Measurements from ENCODE around the gene CA11. TPM values are rescaled to one million over a fixed set of nuclear protein-coding genes. Genes with fewer than 3 reads are reported as not detected.
"Not testable (repeated sequence)": the region's sequence is repeated elsewhere in the genome, so short reads cannot be mapped to it uniquely, and the experiment has no call there.

The CA11 gene
- total RNA-seq, 1 donor from 2014 or later: 2.3 TPM

DNA sequence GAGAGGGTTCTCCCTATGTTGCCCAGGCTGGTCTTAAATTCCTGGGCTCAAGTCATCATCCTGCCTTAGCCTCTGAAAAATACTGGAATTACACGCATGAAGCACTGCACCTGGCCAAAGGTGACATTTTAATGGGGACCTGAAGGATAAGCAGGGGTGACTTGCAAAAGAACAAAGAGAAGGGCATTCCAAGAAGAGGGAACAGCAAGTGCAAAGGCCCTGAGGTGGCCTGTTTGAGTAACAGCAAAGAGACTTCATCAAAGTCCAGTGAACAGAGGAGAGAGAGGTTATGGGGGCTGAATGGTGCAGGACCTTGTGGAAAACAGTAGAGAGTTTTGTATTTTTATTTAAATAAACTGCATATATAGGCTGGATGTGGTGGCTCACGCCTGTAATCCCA, 4.1 kb downstream of the CA11 start:
- no peak for DNase-seq

DNA sequence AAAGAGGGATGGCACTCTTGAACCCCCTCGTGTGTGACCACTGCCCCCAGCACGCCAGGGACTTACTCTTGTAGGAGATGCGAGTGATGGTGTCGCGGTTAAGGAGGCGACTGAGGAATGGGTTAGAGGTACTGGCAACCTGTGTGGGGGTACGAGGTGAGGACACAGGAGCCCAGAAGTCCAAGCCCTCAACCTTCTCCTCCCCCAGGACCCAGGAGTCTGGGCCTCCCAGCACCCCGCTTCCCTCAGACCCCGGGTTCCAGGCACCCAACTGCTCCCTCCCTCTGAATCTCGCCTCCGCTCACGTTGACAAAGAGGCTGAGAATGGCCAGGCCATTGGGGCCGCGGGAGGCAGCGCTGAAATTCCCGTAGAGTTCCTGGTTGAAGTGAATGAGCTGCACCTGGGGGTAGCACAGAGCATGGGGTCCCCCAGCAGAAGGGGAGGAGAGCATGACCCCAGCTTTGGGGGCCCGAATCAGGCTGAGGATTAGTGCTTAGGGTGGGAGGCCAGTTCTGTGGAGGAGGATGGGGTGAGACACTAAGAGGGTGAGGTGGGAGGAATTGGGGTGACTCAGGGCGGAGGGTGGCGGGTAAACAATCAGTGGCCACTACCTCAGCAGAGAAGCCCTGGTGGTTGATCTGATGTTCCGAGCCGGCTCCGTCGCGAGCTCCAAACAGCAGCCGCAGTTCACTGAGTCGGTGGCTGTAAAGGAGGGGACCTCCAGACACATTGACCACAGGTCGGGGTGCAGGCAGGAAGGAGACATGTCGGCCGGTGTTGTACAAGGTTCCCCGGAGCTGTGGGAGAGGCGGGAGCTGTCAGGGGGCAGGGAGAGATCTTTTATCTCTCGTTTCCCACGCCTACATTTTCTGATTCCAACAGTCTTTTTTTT, 6.3 kb downstream of the CA11 start:
- no peak for DNase-seq

DNA sequence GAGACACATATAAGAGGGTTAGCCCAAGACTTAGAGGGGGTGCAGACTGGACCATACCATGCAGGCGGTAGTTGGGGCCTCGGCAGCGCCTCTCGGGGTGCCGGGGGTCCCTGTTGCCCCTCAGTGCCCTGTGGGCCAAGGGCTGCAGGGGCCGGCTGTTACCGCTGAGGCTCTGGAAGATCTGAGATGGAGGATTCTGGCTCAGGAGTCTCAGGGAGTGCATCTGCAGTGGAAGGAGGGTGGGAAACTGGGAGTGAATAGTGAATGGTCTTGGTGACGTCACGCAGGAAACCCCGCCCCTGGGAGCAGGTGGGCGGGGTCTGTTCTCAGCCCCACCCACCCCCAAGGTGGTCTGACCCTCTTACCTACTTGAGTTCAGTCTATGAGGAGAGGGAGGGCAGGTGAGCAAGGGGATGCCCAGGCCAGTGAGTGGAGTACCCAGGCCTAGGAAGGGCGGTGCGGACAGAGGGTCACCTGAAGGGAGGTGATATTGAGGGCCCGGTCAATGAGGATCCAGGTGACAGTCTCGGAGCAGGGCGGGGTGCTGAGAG, 7.1 kb downstream of the CA11 start:
- DNase-seq: no peak

DNA sequence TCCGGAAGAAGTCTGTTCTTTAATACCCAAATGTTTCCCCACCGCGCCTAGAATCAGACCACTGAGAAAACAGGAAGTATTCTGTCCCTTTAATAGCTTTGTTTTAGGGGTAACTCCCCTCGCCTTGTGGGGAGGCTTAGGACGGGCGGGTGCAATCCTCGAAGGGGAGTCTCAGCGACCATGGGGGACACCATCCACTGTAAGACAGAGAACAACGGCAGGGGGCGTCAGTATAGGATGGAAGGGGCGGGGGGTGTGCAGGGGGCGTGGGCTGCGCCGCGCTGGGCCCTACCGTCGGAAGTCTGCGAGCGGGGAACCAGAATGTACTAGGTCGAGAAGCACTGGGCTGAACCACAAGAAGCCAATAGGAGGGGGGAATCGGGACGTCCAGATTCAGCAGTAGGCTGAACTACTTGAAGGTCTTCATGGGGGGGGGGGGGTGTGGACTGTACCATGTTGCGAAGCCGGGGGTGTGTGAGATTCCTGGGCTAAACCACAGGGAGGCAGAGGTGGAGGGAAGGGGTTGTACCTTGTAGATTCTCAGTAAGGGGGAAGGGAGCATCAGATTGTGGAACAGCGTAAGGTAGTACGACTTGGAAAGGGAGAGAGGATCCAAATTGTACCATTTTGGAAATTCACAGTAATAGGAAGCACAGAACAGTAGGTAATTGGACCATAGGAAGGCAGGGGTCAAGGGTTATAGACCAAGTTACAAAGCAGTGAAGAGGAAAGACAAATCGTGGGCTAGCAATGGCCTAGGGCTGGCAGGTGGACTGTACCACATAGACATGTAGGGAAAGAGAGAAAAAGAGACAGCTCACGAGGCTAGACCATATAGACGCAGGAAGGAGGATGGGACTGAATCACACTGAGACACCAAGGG, 7.8 kb downstream of the CA11 start:
- DNase-seq: peak; percentile 93

DNA sequence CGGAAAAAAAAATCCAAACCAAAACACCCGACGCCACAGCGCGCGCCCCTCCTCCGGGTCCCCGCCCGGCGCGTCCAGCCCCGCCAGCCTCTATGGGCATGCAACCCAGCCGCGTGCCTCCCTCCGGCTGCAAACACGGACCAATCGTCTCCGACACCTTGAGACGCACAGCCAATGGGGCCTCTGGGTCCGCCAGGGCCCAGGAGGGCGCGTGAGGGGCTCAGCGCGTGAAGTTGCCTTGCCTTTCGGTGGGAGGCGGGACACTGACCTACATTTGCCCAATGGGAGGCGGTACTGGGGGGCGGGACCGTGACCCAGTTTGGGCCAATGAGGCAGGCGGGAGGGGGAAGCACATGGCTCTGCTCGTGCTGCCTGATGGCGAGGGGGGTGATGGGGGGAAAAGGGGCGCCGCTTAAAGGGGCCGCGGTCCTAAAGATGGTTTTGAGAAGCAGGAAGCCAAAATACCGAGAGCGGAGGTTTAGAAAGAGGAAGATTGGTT, 8.5 kb downstream of the CA11 start:
- DNase-seq: peak; percentile 97

DNA sequence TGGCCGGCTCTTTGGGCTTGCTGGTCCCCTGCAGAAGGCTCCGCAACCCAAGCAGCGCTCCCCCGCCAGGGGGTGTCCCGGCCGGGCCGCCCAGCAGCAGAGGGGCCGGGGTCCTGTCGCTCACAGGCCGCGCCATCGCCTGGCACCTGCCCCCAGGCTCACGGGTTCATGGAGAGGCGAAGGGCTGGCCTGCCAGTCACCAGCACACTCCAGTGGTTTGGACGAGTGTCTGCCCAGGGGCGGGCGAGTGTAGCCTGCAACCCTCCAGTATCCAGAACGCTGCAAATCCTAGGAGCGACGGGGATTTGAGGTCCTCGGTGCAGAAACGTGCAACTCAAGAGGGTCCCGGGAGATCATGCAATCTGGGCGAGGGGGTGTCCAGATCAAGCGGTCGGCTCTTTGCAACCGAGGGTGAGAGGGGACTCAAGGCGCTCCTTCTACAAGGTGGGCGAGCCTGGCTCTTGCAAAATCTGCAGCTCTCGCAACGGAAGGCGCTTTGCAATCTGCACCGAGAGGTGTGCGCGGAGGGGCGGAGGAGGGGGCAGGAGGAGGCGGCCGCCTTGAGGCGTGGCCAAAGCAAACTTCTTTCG, 9.0 kb downstream of the CA11 start, which contains the start of gene DBP:
Gene DBP (minus strand): TSS at position 521 of the 590 bp plus-strand sequence. CDS start 385 bp downstream, at position 136.
- DNase-seq: peak; percentile 70

DNA sequence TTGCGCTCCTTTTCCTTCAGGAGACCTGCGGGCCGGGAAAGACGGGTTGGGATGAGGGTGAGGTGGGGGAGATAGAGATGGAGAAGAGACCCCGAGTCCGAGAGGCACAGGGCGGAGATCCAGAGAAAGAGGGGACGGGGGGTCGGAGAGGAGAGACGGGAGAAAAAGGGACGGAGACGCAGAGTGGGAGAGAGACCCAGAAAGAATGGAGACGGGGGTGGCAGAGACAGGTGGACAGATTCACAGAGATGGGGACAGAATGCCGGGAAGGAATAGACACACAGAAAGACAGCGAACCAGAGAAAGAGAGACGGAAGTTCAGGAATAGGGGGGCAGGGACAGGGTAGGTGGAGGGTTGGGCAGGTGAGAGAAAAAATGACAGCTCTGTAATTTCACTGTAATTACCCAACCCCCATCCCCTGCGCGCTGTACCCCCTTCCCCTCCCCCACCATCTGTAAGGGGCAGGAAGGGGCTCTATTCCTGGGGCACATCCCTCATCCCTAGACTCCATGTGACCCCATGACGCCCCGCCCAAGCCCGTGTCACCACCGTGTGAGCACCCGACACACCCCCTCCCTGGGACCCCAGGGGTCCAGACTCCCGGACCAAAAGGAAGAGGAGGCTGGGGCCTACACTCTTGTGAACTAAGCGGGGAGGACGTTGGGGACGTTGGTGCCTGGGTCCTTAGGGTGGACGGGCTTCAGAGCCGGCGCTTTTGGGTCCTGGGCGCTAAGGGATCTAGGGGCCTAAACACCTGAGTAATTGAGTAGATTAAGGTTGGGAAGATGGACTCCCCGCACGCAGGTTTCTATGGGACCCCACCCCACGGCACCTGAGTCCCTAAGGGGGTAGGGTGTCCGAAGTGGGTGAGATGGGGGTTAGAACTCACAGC, 9.8 kb downstream of the CA11 start:
- no peak for DNase-seq

DNA sequence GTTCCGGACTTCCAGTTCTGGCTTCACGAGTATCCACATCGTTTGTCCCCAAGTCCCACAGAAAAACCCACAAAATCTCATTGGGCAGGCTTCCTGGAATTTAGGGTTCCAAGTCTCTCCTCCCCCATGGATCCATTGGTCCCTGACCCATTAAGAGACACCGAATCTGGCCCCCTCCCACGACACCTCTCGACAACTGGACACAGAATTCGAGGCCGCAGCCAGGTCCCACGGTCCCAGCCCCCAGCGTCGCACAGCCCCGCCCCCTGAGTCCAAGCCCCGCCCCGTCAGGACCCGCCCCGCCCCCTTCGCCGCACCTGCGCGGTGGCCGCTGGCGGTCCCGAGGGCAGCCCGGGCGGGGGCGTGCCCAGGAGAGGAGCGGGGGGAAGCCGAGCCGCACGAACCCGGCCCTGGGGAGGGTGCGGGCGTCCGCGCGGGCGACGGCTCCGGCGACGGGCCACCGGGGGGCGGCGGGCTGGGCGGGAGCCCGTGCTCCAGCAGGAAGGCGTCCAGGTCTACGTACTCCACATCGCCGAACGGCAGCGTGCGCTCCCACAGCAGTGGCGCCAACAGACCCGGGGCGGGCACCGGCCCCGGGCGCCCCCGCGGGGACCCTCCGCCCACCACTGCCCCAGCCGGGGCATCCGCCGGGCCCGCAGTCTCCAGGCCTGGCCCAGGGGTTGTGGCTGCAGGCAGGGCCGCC, 10.6 kb downstream of the CA11 start:
- DNase-seq: no peak

DNA sequence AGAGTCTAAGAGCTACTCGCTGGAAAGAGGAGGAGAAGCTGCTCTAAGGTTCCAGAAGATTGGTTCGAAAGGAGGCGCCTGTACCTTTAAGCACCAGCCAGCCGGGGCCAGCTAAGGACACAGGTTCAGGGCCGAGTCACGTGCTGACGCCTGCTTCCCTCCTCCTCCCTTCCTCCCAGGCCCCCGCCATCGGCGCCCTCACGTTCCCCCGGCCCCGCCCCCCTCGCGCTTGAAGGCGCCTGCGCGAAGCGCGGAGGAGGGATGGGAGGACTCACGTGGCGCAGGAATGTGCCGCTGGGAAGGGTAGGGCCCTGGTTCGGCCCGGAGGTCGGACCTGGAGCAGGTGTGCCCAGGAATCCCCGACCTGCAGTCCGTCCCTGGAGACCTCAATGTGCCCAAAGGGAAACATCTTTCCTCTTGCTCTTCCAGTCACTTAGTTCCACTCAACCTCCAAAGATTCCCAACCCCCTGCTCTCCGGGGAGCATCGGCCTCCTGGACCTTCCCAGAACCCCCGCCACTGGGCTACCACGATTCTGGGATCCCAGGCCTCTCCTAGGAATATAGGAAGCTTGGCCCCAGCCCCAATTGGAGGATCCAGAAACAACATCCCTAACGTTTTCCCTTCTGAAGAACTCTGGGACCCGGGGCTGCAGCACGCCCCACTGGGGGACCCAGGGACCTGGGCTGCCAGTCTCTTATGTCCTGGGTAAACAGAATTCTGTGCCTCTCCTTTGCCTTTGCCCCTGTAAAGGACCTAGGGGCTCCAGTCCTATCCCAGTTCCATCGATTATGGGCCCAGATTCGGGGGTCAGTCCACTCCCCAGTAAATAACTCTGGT, 11.3 kb downstream of the CA11 start:
- peak; percentile 86 for DNase-seq

DNA sequence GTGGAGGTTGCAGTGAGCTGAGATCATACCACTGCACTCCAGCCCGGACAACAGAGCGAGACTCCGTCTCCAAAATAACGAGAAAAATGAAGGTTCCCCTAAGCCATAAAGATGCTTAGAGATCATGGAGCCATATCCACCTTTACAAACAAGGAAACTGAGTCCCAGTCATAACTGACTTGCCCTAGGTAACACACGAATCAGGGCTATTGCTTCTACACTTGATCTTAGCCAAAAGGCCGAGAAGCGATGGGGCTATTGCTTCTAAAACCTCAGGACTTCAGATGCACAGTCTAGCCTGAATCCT, 12.0 kb downstream of the CA11 start:
- no peak for DNase-seq

DNA sequence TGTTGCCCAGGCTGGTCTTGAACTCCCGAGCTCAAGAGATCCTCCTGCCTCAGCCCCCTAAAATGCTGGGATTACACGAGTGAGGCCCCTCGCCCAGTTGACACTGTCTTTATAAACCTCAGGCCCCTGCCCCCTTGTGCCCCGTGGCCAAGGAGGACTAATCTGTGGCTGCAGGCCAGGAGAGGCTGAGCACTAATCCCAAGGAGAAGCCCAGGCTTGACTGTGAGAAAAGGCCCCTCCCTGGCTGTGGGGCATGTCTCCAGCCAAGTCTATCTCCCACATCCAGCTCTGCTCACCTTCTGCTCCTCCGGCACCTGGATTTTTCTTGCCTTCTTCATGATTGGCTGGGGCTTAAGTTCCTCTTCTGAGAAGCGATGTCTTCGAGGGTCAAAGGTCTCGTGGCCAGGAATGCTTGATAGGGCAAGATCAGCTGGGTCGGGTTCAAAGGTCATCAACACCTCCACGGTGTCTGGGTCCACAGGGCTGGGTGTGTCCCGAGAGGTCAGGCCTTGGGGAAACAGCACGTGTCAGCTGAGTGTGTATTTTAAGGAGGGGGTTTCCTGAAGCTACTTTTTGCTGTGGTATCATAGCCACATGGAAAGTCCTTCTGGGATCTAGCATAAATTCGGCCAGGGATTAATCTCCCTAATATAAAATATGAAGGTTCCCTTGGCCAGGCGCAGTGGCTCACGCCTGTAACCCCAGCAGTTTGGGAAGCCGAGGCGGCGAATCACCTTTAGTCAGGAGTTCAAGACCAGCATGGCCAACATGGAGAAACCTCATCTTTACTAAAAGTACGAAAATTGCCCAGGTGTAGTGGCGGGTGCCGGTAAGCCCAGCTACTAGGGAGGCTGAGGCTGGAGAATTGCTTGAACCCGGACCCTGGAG, 12.6 kb downstream of the CA11 start:
- no peak for DNase-seq

DNA sequence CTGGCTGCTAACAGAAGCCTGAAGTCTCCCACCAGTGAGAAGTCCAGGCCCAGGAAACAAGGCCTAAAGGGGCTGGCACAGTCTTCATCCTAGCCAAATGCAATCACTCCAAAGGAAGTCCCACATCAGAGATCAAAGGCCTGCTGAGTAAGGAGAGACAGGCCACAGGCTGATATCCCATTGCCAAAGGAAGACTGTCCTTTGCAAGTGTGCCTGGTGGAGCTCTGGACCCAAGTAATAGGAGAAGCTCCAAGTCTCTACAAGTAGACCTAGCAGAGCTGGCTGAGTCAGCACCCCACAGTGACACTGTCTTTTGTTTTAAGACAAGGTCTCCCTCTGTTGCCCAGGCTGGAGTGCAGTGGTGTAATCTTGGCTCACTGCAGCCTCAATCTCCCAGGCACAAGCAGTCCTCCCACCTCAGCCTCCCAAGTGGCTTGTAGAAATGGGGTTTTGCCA, 13.3 kb downstream of the CA11 start:
- DNase-seq: no peak

DNA sequence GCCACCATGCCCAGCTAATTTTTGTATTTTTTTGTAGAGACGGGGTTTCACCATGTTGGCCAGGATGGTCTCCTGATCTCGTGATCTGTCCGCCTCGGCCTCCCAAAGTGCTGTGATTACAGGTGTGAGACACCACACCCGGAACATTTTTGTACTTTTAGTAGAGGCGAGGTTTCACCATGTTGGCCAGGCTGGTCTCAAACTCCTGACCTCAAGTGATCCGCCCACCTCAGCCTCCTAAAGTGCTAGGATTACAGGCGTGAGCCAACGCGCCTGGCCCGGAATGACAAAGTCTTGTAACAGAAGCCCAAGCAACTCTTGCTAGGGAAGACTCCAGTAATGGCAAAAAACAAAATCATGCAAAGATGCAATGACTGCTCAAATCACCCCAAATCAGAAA, 13.7 kb downstream of the CA11 start:
- not testable (repeated sequence) for DNase-seq

DNA sequence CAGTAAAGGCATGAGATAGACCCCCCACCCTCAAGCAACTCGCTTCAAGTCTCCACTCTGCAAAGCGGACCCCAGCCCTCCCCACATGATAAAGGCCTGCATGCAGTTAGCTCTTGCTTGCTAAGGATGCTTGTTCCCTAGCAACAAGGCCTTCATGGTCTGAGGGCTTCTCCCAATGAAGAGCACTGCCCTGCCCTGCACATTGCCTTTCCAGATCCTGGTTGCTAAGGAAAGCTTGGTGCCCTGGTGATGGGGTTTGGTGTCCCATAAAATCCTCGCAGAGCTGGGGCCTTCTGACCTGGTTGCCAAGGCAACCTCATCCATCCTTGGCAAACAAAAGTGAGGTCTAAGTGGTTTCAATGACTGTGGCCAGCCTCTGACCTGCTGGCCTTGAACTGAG, 14.8 kb downstream of the CA11 start:
- peak; percentile 52 for DNase-seq

DNA sequence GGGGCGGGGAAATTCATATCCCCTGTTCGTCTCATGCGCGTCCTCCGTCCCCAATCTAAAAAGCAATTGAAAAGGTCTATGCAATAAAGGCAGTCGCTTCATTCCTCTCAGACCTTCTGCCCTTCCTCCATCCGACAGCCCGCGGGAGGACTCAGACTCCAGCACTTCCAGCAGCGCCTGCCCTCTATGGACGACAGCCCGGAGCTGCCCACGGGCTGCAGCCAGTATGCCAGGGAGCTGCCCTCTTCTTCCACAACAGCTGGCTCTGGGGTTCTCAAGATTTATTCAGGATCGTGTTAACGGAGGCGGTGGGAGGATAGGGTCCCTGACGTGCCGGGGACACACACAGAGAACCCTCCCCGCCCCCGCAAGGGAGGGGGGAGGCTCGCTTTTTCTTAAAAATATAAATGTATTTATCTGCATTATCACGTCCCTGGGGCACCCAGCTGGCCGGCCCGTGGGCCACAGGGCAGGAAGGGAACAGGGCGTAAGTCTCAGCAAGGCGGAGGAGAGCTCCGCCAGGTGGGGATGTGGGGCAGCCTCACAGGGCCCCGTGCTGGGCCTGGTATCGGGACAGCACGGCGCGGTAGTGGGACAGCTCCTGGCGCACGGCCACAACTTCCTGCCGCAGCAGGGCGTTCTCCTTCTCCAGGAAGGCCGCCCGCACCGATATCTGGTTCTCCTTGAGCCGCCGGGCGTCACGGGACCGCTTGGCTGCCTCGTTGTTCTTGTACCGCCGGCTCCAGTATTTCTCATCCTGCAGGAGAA, 15.5 kb downstream of the CA11 start:
- peak; percentile 52 for DNase-seq

DNA sequence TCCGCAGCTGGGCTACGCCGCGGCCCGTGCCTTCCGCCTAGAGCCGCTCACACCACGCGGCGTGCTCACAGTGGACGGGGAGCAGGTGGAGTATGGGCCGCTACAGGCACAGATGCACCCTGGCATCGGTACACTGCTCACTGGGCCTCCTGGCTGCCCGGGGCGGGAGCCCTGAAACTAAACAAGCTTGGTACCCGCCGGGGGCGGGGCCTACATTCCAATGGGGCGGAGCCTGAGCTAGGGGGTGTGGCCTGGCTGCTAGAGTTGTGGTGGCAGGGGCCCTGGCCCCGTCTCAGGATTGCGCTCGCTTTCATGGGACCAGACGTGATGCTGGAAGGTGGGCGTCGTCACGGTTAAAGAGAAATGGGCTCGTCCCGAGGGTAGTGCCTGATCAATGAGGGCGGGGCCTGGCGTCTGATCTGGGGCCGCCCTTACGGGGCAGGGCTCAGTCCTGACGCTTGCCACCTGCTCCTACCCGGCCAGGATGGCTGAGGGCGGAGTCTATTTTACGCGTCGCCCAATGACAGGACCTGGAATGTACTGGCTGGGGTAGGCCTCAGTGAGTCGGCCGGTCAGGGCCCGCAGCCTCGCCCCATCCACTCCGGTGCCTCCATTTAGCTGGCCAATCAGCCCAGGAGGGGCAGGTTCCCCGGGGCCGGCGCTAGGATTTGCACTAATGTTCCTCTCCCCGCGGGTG, 16.2 kb downstream of the CA11 start:
- DNase-seq: no peak

DNA sequence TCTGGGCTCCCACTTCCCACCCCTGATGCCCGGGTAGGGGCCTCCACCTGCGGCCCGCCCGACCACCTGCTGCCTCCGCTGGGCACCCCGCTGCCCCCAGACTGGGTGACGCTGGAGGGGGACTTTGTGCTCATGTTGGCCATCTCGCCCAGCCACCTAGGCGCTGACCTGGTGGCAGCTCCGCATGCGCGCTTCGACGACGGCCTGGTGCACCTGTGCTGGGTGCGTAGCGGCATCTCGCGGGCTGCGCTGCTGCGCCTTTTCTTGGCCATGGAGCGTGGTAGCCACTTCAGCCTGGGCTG, 16.7 kb downstream of the CA11 start:
- no peak for DNase-seq

Measured in skin of body (tissue), 2 donors.